Measurements from ENCODE around the gene UTF1. TPM values are rescaled to one million over a fixed set of nuclear protein-coding genes. Genes with fewer than 3 reads are reported as not detected.

The UTF1 gene
- total and polyA plus RNA-seq, 8 donors = not detected

DNA sequence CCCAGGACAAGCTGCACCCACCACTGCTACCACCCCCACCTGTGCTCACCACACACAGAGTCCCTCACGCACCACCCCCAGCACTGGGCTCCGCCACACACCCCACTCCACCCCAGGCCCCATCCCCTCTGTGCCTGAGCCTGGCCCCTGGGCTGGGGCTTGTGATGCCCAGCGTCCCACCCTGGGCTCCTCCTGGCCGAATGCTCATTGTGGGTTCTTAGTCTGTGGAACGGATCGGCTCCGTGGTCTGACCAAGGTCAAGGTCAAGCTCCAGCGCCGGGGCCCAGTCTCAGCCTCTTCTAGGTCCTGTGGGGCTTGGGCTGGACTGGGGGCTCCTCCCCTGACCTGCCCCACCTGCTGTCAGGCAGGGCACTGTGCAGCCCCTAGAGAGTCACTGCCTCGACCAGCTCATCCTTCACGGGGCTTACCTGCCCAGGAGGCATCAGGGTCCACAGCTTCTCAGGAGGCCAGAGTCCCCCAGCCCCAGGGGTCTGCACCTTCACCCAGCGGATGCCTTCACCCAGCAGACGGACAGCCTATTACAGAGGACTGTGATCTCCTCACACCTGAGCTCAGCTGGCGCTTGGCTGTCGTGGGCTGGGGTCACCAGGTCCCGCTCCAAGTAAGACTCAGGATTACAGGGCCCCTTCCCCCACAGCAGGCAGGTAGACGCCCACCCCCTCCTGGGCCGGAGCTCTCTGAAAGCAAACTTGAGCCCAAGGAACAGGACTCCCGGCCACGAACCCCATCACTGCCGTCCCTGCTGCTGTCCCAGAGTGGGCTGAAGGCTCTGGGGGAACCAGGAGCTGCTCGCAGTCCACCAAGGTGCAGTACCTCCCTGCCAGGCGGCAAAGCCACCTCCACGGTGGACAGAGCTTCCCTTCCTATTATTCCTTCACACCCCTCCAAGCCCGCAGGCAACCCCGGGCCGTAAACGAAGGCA lies 15.3 kb upstream of the UTF1 start:
- H3K27ac ChIP-seq = no peak overlapping the region
- no peaks in the 10 kb centered on the region for H3K9me3 ChIP-seq
- no peak for FAIRE-seq
- WGBS, 2 donors = 46 to 55% methylated on average over 27 to 28 of the region's 28 CpGs
- no peaks in the 10 kb centered on the region for H3K4me1 ChIP-seq
- TF ChIP-seq, protein P1, sequence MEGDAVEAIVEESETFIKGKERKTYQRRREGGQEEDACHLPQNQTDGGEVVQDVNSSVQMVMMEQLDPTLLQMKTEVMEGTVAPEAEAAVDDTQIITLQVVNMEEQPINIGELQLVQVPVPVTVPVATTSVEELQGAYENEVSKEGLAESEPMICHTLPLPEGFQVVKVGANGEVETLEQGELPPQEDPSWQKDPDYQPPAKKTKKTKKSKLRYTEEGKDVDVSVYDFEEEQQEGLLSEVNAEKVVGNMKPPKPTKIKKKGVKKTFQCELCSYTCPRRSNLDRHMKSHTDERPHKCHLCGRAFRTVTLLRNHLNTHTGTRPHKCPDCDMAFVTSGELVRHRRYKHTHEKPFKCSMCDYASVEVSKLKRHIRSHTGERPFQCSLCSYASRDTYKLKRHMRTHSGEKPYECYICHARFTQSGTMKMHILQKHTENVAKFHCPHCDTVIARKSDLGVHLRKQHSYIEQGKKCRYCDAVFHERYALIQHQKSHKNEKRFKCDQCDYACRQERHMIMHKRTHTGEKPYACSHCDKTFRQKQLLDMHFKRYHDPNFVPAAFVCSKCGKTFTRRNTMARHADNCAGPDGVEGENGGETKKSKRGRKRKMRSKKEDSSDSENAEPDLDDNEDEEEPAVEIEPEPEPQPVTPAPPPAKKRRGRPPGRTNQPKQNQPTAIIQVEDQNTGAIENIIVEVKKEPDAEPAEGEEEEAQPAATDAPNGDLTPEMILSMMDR (IDR thresholded peaks at IDR 0.05) = no peak
- no peaks in the 10 kb centered on the region for H3K27me3 ChIP-seq
- H3K36me3 ChIP-seq = no peaks in the 10 kb centered on the region
- intact Hi-C loops (cut with DNase I) = no loop called here
- no peak overlapping the region for H3K4me3 ChIP-seq
- ATAC-seq = no peak
- DNase-seq = peak in 2 of 6 donors; percentile 6 to 49

DNA sequence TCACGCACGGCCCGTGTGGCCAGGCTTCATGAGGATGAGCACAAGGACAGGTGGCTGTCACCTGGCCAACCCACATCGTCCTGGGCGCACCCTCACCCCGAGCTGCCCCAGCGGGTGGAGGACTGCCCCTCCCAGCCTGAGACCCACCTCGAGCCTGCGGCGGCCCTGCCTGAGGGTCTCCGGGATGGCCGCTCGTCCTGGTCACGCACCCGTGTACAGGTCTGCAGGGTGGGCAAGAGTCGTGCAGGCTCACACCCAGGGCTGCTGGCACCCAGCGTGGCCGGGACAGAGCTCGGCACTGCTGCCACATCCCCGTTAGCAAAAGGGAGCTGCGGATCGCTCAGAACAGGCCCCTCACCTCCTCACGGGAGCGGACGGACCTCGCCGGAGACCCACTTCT lies 14.4 kb upstream of the UTF1 start:
- intact Hi-C loops (cut with DNase I) = no loop called here
- Histone ChIP-seq H3K27ac (no peak overlapping the region), H3K4me3 (no peak overlapping the region), H3K36me3 (no peaks in the 10 kb centered on the region), H3K4me1 (no peaks in the 10 kb centered on the region), H3K9me3 (no peaks in the 10 kb centered on the region), H3K27me3 (no peaks in the 10 kb centered on the region)
- DNase-seq (peak in 2 of 6 donors; percentile 12 to 51), ATAC-seq (no peak), FAIRE-seq (no peak)
- TF ChIP-seq, protein P1 (IDR thresholded peaks at IDR 0.05) = no peak
- 73 to 85% methylated on average over 27 of the region's 27 CpGs for WGBS, 2 donors

DNA sequence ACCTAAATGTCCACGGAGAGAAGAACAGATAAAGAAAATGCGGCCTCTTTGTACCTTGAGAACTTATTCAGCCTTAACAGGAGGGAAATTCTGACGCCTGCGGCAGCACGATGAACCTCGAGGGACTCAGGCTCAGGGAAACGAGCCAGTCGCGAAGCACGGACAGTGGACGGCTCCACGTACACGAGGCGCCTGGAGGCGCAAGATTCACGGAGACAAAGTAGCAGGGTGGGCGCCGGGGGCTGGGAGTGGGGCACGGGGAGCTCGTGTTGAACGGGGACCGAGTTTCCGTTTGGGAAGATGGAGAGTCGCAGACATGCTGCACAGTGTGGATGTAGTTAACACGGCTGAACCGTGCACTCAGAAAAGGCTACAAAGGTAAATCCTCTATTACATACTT lies 13.2 kb upstream of the UTF1 start:
- intact Hi-C loops (cut with DNase I) = no loop called here
- no peak overlapping the region for H3K4me3 ChIP-seq
- H3K27ac ChIP-seq = no peak overlapping the region
- DNase-seq = peak in 2 of 6 donors; percentile 3 to 40
- WGBS, 2 donors = 65 to 69% methylated on average over 26 of the region's 26 CpGs
- TF ChIP-seq, protein P1 (IDR thresholded peaks at IDR 0.05) = no peak
- H3K27me3 ChIP-seq = no peaks in the 10 kb centered on the region
- H3K36me3 ChIP-seq = no peaks in the 10 kb centered on the region
- FAIRE-seq = no peak
- no peaks in the 10 kb centered on the region for H3K4me1 ChIP-seq
- H3K9me3 ChIP-seq = no peaks in the 10 kb centered on the region
- no peak for ATAC-seq

DNA sequence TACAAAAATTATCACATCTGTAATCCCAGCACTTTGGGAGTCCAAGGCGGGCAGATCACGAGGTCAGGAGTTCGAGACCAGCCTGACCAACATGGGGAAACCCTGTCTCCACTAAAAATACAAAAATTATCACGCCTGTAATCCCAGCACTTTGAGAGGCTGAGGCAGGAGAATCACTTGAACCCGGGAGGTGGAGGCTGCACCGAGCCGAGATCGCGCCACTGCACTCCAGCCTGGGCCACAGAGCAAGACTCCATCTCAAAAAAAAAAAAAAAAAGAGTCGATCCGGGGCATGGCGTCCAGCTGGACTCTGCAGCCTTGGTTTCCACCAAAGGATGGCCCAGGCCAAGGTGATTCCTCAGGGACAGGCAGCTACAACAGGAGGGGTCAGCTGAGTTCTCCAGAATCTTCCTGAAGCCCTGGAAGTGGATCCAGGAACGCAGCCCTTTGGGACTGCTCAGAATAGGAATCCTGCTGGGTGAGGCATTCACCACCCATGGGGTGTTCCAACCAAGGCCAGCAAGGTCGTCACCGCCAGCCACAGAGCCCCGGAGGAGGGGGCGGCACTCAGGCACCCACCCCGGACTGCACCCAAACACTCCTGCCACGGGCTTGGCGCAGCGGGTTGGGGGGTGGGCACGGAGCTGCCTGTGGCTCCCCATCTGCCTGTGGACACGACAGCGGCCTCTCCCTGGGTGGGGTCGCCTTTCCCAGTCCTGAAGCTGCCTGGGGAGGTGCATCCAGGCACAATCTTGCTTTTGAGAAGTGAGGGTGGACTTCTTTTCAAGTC lies 12.0 kb upstream of the UTF1 start:
- H3K9me3 ChIP-seq = no peaks in the 10 kb centered on the region
- TF ChIP-seq, protein P1 (IDR thresholded peaks at IDR 0.05) = no peak
- intact Hi-C loops (cut with DNase I) = no loop called here
- 56 to 70% methylated on average over 25 of the region's 25 CpGs for WGBS, 2 donors
- H3K4me3 ChIP-seq = no peak overlapping the region
- no peaks in the 10 kb centered on the region for H3K36me3 ChIP-seq
- no peak for ATAC-seq
- no peak overlapping the region for H3K27ac ChIP-seq
- no peaks in the 10 kb centered on the region for H3K4me1 ChIP-seq
- no peak for FAIRE-seq
- H3K27me3 ChIP-seq = no peaks in the 10 kb centered on the region
- DNase-seq = peak in 2 of 6 donors; percentile 1 to 49
